Kidney epithelial cell (primary cell): ENCODE results near the gene ATL3. TPM values are rescaled to one million over a fixed set of nuclear protein-coding genes. Genes with fewer than 3 reads are reported as not detected.
"Not testable (repeated sequence)": the region's sequence is repeated elsewhere in the genome, so short reads cannot be mapped to it uniquely, and the experiment has no call there.

Source experiments
- DNase-seq: peaks from one replicate; pipeline ENCODE4 v3.0.0-alpha.2; 2010; ENCODE audit warnings: low read depth
- H3K27me3 ChIP-seq: 2 replicates; pipeline ENCODE4 v1.6.0; 2011; ENCODE audit warnings: low read length; ENCODE audit not compliant: control insufficient read depth, insufficient read depth
- H3K36me3 ChIP-seq: 2 replicates; pipeline ENCODE4 v1.5.1; 2011; ENCODE audit warnings: low read length; ENCODE audit not compliant: control insufficient read depth, insufficient read depth
- H3K4me3 ChIP-seq: 2 replicates; pipeline ENCODE4 v1.5.1; 2011; ENCODE audit warnings: low read depth, mild to moderate bottlenecking, control low read depth, low read length
- CTCF ChIP-seq: IDR thresholded peaks from 2 replicates; pipeline ENCODE4 v1.5.1; 2011; ENCODE audit warnings: mild to moderate bottlenecking, moderate library complexity, low read length, control low read depth, inconsistent platforms; ENCODE audit not compliant: insufficient read depth, poor library complexity, severe bottlenecking
- total RNA-seq: library from RNA; depleted of rRNA; stranded (reverse); fragments of >200 nt; gene quantifications from 2 replicates; pipeline ENCODE4 v1.2.3, GENCODE V29; 2015

ATL3 gene
- total RNA-seq, 1 donor from 2014 or later, result 42.6 TPM

GRCh38 chr11:63699896-63700295 lies 28.7 kb upstream of the ATL3 start:
- no peak overlapping the region for H3K4me3 ChIP-seq
- H3K36me3 ChIP-seq, result no peaks in the 10 kb centered on the region
- no peaks in the 10 kb centered on the region for H3K27me3 ChIP-seq
- no peak for TF ChIP-seq CTCF
- no peak for DNase-seq

- DNase-seq, result no peak
- H3K27me3 ChIP-seq, result no peaks in the 10 kb centered on the region
- no peak overlapping the region for H3K4me3 ChIP-seq
- no peak for TF ChIP-seq CTCF
- no peaks in the 10 kb centered on the region for H3K36me3 ChIP-seq
These were observed 28.0 kb upstream of the ATL3 start for GRCh38 chr11:63698976-63699733.

- no peak overlapping the region for H3K4me3 ChIP-seq
- no peaks in the 10 kb centered on the region for H3K36me3 ChIP-seq
- DNase-seq, result no peak
- no peaks in the 10 kb centered on the region for H3K27me3 ChIP-seq
- no peak for TF ChIP-seq CTCF
These were observed 23.4 kb upstream of the ATL3 start for GRCh38 chr11:63694596-63694995.

- H3K4me3 ChIP-seq, result no peak overlapping the region
- no peaks in the 10 kb centered on the region for H3K36me3 ChIP-seq
- DNase-seq, result no peak
- TF ChIP-seq CTCF, result no peak
- no peaks in the 10 kb centered on the region for H3K27me3 ChIP-seq
These were observed 16.7 kb upstream of the ATL3 start for GRCh38 chr11:63687845-63688244.

GRCh38 chr11:63686926-63687325 lies 15.8 kb upstream of the ATL3 start:
- H3K4me3 ChIP-seq, result no peak overlapping the region
- no peak for TF ChIP-seq CTCF
- no peak for DNase-seq
- H3K27me3 ChIP-seq, result no peaks in the 10 kb centered on the region
- no peaks in the 10 kb centered on the region for H3K36me3 ChIP-seq

- H3K27me3 ChIP-seq, DNase-seq, H3K36me3 ChIP-seq, H3K4me3 ChIP-seq: not testable (repeated sequence)
These were observed 14.1 kb upstream of the ATL3 start for GRCh38 chr11:63685158-63685721.
